Thymus (tissue), 11 donors: ENCODE results near the gene PGA5. TPM values are rescaled to one million over a fixed set of nuclear protein-coding genes. Genes with fewer than 3 reads are reported as not detected.

Experiments used
- DNase-seq, 9 donors: peaks; one replicate each; pipeline ENCODE4 v3.0.0-alpha.2; 2013; ENCODE audit warnings: low spot score in 9 of 9, low read depth in 6 of 9, missing footprints in 1 of 9
- H3K27ac ChIP-seq, 2 donors: one replicate each; pipeline ENCODE4 v1.5.1; 2013; ENCODE audit warnings: control low read depth in 1 of 2, low read depth in 1 of 2, low read length in 1 of 2, mild to moderate bottlenecking in 1 of 2, moderate library complexity in 1 of 2
- H3K27me3 ChIP-seq, 2 donors: one replicate each; pipeline ENCODE4 v1.5.1; 2013; ENCODE audit warnings: low read length in 1 of 2; ENCODE audit not compliant: control insufficient read depth in 2 of 2, insufficient read depth in 1 of 2
- H3K36me3 ChIP-seq, 2 donors: one replicate each; pipeline ENCODE4 v1.5.1; 2013; ENCODE audit warnings: low read length in 1 of 2, mild to moderate bottlenecking in 1 of 2, moderate library complexity in 1 of 2; ENCODE audit not compliant: control insufficient read depth in 2 of 2, insufficient read depth in 2 of 2
- H3K4me1 ChIP-seq, 2 donors: one replicate each; pipeline ENCODE4 v1.5.1; 2013; ENCODE audit warnings: low read length in 2 of 2; ENCODE audit not compliant: control insufficient read depth in 2 of 2, insufficient read depth in 2 of 2
- H3K4me3 ChIP-seq, 2 donors: one replicate each; pipeline ENCODE4 v1.5.1; 2013; ENCODE audit warnings: low read length in 2 of 2, control low read depth in 1 of 2, mild to moderate bottlenecking in 1 of 2
- H3K9me3 ChIP-seq, 2 donors: one replicate each; pipeline ENCODE4 v1.5.1; 2013; ENCODE audit warnings: low read length in 1 of 2, mild to moderate bottlenecking in 1 of 2; ENCODE audit not compliant: control insufficient read depth in 2 of 2, insufficient read depth in 1 of 2
- WGBS: extraction: QIAGEN DNeasy Blood & Tissue Kit; methylation state at CpG from one replicate; pipeline ENCODE4 v1.1.7; 2013; 5-methylcytosine and 5-hydroxymethylcytosine counted together
- polyA plus RNA-seq: library from polyadenylated mRNA; stranded (reverse); fragments of 200-250 nt; gene quantifications from one replicate; pipeline ENCODE4 v1.2.3, GENCODE V29; 2013
- total RNA-seq: library from RNA; stranded (reverse); fragments of 120-200 nt; gene quantifications from one replicate; pipeline ENCODE4 v1.2.4, GENCODE V29; 2013
- donor health status: healthy.

PGA5 gene
- total and polyA plus RNA-seq, 2 donors, result 0.19 to 1.4 TPM

DNA sequence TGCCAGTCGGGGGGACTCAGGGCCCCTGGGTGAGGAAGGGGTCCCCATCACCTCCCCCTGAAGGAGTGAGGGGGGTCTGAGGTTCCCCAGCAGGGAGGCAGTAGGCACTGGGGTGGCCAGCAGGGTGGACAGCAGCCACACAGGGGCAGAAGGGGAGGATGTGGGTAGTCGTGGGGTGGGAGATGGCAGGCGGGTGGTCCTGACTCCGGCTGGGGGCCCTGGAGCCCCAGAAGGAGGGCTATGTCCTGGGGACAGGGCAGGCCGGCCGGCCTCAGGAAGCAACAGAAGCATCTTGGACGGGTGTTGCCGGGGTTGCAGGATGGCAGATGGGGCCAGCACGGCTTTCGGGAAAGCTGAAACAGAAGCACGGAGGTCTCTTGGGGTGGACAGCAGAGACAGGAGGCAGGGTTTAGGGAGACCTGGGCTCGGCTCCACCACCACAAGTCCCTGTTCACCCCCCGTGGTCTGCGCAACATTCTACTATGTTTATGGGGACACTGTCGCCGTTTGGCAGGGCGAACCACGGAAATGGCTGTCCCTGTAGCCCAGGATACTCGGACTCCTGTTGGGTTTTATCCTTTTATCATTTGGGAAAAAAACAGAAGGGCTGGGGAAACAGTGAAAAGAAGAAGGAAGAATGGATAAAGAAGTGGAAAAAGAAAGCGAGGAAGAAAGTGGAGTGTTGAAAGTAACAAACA is 40.1 kb downstream of the PGA5 start:
- no peaks in the 10 kb centered on the region for H3K4me1 ChIP-seq
- H3K9me3 ChIP-seq, result no peaks in the 10 kb centered on the region
- no peak for DNase-seq
- no peak overlapping the region for H3K4me3 ChIP-seq
- 97% methylated on average over 20 of the region's 20 CpGs for WGBS
- no peaks in the 10 kb centered on the region for H3K27me3 ChIP-seq
- H3K27ac ChIP-seq, result no peak overlapping the region
- peaks cover 14 to 18% of the 10 kb centered on the region in 2 donors for H3K36me3 ChIP-seq

- Histone ChIP-seq H3K36me3 (peaks cover 17 to 20% of the 10 kb centered on the region in 2 donors), H3K27me3 (no peaks in the 10 kb centered on the region), H3K4me3 (no peak overlapping the region), H3K9me3 (no peaks in the 10 kb centered on the region), H3K4me1 (no peaks in the 10 kb centered on the region), H3K27ac (no peak overlapping the region)
- 88% methylated on average over 35 of the region's 35 CpGs for WGBS
- DNase-seq, result no peak
Observed at GRCh38 chr11:61281581-61282250, 40.7 kb downstream of the PGA5 start.

GRCh38 chr11:61283613-61284012 is 42.6 kb downstream of the PGA5 start:
- no peak for DNase-seq
- WGBS, result 96% methylated on average over 4 of the region's 4 CpGs

DNA sequence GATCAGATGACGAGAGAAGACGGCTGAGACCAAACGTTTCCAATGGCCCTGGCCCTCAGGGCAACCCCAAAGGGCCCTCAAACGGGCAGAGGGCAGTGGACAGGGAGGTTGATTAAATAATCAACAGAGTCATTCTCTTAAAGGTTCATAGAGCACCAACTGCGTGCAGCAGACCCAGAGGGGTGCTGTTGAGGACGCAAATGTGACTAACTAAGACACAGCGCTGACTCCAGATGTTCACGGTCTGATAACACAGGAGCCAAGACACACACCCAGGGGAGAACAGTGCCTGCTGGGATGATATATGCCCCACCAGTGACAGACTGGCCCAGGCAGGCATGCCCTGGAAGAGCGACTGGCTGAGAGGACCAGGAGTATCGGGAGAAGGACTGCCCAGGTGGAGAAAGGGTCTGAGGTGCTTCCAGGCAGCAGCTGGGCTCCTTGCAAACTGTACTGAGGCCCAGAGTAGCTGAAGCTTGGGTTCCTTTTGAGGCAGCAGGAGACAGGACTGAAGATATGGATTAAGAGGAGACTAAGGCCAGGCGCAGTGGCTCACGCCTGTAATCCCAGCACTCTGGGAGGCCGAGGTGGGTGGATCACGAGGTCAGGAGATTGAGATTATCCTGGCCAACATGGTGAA is 46.5 kb downstream of the PGA5 start:
- no peak for DNase-seq
- peaks cover 5 to 12% of the 10 kb centered on the region in 2 donors for H3K36me3 ChIP-seq
- H3K4me3 ChIP-seq, result no peak overlapping the region
- H3K27ac ChIP-seq, result no peak overlapping the region
- H3K9me3 ChIP-seq, result peaks cover 0 to 2% of the 10 kb centered on the region in 2 donors
- 95% methylated on average over 14 of the region's 14 CpGs for WGBS
- H3K4me1 ChIP-seq, result no peaks in the 10 kb centered on the region
- no peaks in the 10 kb centered on the region for H3K27me3 ChIP-seq

More at GRCh38 chr11:61283613-61284012, 42.6 kb downstream of the PGA5 start:
- Histone ChIP-seq H3K4me3 (no peak overlapping the region), H3K9me3 (no peaks in the 10 kb centered on the region), H3K4me1 (no peaks in the 10 kb centered on the region), H3K36me3 (peaks cover 17 to 18% of the 10 kb centered on the region in 2 donors), H3K27me3 (no peaks in the 10 kb centered on the region), H3K27ac (no peak overlapping the region)

DNA sequence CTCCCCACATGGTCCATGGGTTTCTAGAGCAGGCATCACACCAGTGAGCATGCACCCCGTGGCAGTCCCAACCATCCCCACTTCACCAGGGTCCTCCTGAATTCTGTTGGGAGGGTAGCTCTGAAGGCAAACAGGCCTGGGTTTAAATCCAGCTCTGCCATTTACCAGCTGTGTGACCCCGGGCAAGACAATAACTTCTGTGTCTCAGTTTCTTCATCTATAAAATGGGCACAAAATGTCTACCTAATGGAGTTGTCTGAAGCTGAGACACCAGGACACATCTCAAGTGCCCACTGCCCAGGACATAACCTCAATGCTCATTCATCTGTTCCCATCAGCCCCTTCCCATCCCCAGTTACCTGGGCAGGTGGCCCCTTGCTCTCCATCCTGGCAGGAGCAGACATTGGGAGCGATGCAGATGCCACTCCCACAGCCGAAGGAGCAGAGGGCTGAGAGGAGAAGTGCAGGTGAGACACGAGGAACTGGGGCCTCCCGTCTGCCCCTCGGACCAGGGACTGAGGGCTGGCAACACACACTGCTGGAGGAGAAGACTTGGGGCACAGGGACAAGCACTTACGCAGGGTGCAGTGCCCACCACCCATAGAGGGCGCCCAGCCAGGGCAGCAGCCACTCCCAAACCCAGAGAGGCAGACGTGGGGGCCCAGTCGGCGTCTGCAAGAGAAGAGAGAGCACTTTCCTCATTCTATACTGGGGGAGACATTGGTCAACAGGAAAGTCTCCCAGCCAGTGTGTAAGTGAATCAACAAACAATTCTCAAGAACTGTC is 50.1 kb downstream of the PGA5 start:
- Histone ChIP-seq H3K36me3 (peaks cover 2 to 8% of the 10 kb centered on the region in 2 donors), H3K9me3 (peaks cover 0 to 2% of the 10 kb centered on the region in 2 donors), H3K4me3 (no peak overlapping the region), H3K27me3 (peaks cover 0 to 17% of the 10 kb centered on the region in 2 donors), H3K27ac (no peak overlapping the region), H3K4me1 (peaks cover 7 to 20% of the 10 kb centered on the region in 2 donors)
- no peak for DNase-seq
- WGBS, result 94% methylated on average over 12 of the region's 12 CpGs

GRCh38 chr11:61292356-61292755 is 51.4 kb downstream of the PGA5 start:
- WGBS, result 98% methylated on average over 2 of the region's 2 CpGs

DNA sequence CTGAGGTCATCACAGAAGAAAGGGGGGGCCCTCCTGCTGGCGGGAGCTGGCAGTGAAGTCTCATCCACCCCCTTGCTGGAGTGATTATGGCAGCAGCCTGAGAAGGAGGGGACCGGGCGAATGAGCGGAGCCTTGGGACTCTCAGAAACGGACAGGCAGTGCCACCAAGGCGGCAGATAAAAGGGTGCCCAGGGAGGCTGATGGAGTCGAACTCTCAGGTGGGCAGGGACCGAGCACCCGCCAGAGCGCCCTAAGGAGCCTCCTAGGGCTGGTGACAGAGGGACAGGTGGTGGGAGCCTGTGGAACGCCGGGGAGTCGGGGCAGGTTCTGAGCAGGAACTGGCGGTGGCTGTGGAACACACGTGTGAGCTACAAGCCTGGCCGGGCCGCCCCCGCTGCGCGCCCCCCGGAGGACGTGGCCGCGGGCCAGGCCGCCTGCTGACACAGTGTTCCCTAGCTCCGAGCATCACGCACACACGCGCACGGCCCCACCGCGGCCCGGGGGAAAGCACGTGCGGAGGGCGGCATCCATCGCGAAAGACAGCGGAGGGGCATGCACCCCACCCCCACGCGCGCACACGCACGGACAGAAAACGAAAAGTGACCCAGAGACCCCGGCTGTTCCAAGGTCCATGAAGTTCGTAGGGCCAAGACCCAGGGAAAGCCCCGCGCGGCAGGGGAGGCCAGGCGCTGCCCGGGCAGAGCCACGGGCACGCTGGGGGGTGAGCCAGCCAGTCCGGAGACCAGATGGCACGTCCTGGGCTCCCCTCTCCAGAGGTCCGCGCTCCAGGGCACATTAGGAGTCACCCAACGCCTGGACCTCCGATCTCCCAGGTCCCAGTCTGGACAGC is 53.1 kb downstream of the PGA5 start:
- Histone ChIP-seq H3K9me3 (peaks cover 0 to 2% of the 10 kb centered on the region in 2 donors), H3K36me3 (peaks cover 8 to 12% of the 10 kb centered on the region in 2 donors), H3K27ac (peak overlapping the region in 1 of 2 donors; percentile 43), H3K4me3 (peak overlapping the region; percentile 64 to 84), H3K27me3 (peaks cover 0 to 17% of the 10 kb centered on the region in 2 donors), H3K4me1 (peaks cover 10 to 32% of the 10 kb centered on the region in 2 donors)
- 2% methylated on average over 60 of the region's 60 CpGs for WGBS
- DNase-seq, result peak in 4 of 9 donors; percentile 13 to 43 (median 29)

More at GRCh38 chr11:61292356-61292755, 51.4 kb downstream of the PGA5 start:
- peaks cover 7 to 24% of the 10 kb centered on the region in 2 donors for H3K4me1 ChIP-seq
- peaks cover 0 to 6% of the 10 kb centered on the region in 2 donors for H3K36me3 ChIP-seq
- H3K4me3 ChIP-seq, result no peak overlapping the region
- peaks cover 0 to 2% of the 10 kb centered on the region in 2 donors for H3K9me3 ChIP-seq
- H3K27ac ChIP-seq, result no peak overlapping the region
- H3K27me3 ChIP-seq, result peaks cover 0 to 17% of the 10 kb centered on the region in 2 donors
- DNase-seq, result no peak
